Activated naive CD4-positive, alpha-beta T cell treated with anti-CD3 and anti-CD28 coated beads for 36 hours (primary cell): ENCODE data around the gene HLA-DRB5. TPM values are rescaled to one million over a fixed set of nuclear protein-coding genes. Genes with fewer than 3 reads are reported as not detected.
"Not testable (repeated sequence)": the region's sequence is repeated elsewhere in the genome, so short reads cannot be mapped to it uniquely, and the experiment has no call there.

ENCODE experiments used
- CTCF ChIA-PET: fragments of 350-600 bp; sonication (Branson Sonifier 250); formaldehyde crosslinking; loops from one replicate; lab custom pipeline; 2021; ENCODE audit warnings: antibody characterized with exemption; lab: Charles Lee
- DNase-seq: peaks from one replicate; pipeline ENCODE4 v3.0.0-alpha.2; 2020
- H3K27ac Mint-ChIP-seq: one replicate; pipeline ENCODE4 v1.8.0; 2021; ENCODE audit warnings: mild to moderate bottlenecking, mixed read lengths
- H3K27me3 Mint-ChIP-seq: one replicate; pipeline ENCODE4 v1.8.0; 2021; ENCODE audit warnings: low read depth, mixed read lengths
- H3K36me3 Mint-ChIP-seq: one replicate; pipeline ENCODE4 v1.8.0; 2021; ENCODE audit warnings: low read depth, mixed read lengths
- H3K4me1 Mint-ChIP-seq: one replicate; pipeline ENCODE4 v1.8.0; 2021; ENCODE audit warnings: low read depth, mixed read lengths
- H3K4me3 Mint-ChIP-seq: one replicate; pipeline ENCODE4 v1.8.0; 2021; ENCODE audit warnings: mild to moderate bottlenecking, moderate library complexity, mixed read lengths
- H3K9me3 Mint-ChIP-seq: one replicate; pipeline ENCODE4 v1.8.0; 2021; ENCODE audit warnings: mixed read lengths
- intact Hi-C: fragments of 100-400 bp; cut with micrococcal nuclease; formaldehyde crosslinking; loops from one replicate; pipeline ENCODE4 v1.15.1; 2023
- total RNA-seq, 2 experiments: library from RNA; stranded (reverse); gene quantifications; one replicate each; pipeline ENCODE4 v1.2.3, GENCODE V29; 2021

Gene HLA-DRB5
- total RNA-seq, 2 experiments from 2014 or later: 0.33 to 0.42 TPM

DNA sequence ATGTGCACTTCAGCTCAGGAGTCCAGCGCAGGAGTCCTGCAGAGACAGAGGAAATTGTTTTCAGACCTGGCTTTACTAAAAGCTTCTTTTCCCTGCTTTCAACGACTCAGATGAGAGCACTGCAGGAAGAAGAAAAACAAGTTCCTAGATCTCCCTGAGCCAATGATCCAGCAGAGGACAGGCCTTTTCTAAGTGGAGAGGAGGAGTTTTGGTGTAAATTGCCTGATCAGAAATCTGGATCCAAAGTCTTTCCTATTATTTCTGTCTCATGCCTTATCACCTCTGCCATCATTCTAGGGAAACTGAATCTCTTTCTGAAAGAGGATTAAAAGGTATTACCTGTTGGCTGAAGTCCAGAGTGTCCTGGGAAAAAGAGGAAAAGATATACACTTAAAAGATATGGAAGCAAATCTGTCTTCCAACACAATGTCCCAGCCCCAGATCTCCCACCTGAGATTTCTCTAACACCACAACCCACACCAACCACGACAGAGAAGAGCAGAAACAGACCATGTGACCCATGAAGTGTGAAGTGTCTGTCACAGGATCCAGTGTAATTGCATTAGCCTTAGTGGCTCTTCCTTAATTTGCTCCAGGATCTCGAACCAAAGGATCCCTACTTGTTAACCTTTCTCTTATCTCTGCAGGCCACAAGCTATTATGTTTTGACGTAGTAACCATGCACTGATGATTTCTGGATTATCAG lies 23.1 kb upstream of the HLA-DRB5 start:
- H3K36me3 Mint-ChIP-seq: no peaks in the 10 kb centered on the region
- H3K9me3 Mint-ChIP-seq: no peaks in the 10 kb centered on the region
- intact Hi-C loops: no loop called here
- H3K27me3 Mint-ChIP-seq: peaks cover 5% of the 10 kb centered on the region
- H3K4me3 Mint-ChIP-seq: no peak overlapping the region
- H3K27ac Mint-ChIP-seq: no peak overlapping the region
- CTCF ChIA-PET: no interaction called here
- H3K4me1 Mint-ChIP-seq: no peaks in the 10 kb centered on the region
- no peak for DNase-seq

DNA sequence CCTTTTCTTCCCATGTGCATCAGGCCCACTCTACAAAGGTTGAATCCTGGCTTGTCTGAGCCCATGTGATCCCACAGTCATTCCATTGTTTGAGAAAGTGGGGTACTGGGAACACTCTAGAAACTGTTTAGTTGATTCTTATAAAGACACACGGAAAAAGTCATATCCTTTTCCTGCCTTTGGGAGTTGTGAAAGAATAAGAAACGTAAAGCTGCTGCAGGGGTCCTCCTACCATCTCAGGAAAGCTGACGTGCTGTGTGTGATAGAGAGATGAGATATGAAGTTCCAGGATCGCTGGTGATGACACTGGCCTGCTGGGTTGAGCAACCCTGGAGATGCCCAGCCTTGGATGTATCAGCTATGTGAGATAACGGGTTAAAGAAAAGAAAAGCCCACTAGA lies 21.3 kb upstream of the HLA-DRB5 start:
- H3K4me3 Mint-ChIP-seq: no peak overlapping the region
- H3K36me3 Mint-ChIP-seq: no peaks in the 10 kb centered on the region
- CTCF ChIA-PET: no interaction called here
- no peak for DNase-seq
- no peaks in the 10 kb centered on the region for H3K4me1 Mint-ChIP-seq
- H3K9me3 Mint-ChIP-seq: no peaks in the 10 kb centered on the region
- intact Hi-C loops: no loop called here
- H3K27me3 Mint-ChIP-seq: peaks cover 3% of the 10 kb centered on the region
- no peak overlapping the region for H3K27ac Mint-ChIP-seq

DNA sequence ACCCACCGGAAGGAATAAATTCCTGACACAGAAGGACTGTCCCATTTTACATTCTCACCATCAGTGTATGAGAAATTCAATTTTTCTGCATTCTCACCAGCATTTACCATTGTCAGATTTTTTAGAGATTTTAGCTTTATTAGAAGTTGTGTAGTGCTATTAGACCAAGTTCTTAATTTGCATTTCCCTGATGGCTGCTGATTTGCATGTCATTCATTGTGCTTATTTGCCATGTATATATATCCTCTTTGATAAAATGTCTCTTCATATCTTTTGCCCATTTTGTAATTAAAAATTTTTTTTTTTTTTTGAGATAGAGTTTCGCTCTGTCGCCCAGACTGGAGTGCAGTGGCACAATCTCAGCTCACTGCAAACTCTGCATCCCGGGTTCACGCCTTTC lies 9.8 kb upstream of the HLA-DRB5 start:
- Mint-ChIP-seq H3K36me3 (no peaks in the 10 kb centered on the region), H3K9me3 (no peaks in the 10 kb centered on the region), H3K4me1 (no peaks in the 10 kb centered on the region), H3K27ac (no peak overlapping the region), H3K27me3 (no peaks in the 10 kb centered on the region), H3K4me3 (no peak overlapping the region)
- no peak for DNase-seq
- CTCF ChIA-PET: interaction anchor here (0.7 kb wide), 1 partner anchor 107 kb away, joined by 3 read pairs; no protein-coding TSS in a partner anchor
- intact Hi-C loops: no loop called here

DNA sequence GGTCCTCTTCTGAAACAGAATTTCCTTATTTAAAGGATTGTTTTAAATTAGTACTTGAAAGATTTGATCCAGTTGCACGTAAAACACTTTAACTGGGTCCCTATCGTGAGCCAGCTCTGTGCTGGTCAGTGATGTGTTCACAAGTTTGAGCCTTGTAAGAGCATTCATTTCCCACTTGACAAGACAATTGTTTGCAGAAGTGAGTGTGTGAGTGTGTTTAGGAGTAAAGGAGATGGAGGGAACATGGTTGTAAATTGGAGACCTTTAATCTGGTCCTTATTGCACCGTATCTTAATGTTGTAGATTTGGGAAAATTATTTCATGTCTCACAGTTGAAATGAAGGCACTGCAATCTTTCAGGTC lies 325 bp upstream of the HLA-DRB5 start:
- H3K9me3 Mint-ChIP-seq, H3K36me3 Mint-ChIP-seq, H3K27me3 Mint-ChIP-seq, H3K4me3 Mint-ChIP-seq, H3K4me1 Mint-ChIP-seq, CTCF ChIA-PET, intact Hi-C loops, DNase-seq, H3K27ac Mint-ChIP-seq: not testable (repeated sequence)

DNA sequence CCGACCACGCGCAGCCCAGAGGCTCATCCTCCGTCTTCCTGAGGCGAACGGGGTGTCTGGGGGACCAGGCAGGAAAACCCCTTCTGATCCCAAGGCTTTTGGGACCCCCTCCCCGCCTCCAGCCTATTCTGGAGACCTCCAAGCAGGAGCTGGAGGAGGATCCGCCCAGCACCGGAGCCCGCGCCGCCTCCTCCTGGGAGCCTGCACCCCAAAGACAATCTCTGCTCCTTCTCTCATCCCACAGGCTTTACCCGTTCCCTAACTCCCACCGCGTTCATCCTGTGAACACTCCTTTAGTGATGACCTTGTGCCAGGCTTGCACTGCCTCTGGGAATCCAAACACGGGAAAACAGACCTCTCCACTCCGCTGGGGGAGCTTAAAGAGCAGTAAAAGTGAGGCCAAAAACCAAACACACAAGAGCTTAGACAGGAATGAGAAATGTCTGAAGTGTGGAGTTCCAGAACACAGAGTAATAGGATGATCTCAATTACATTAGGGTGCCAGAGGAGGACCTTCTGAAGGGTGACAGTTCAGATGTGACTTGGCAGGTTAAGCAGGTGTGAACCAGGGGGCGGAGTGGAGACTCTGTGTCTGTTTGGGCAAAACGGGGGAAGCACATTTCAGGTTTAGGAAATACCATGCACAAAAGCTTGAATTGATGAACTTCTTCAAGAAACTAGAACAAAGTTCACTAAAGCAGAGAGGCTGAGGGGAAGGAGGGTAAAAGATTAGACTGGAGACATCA lies 7.6 kb downstream of the HLA-DRB5 start:
- intact Hi-C loops: loop anchor here (2.0 kb wide), 1 partner anchor 62 kb away; no protein-coding TSS in a partner anchor
- Mint-ChIP-seq H3K4me3 (no peak overlapping the region), H3K36me3 (no peaks in the 10 kb centered on the region), H3K27me3 (peaks cover 3% of the 10 kb centered on the region), H3K9me3 (no peaks in the 10 kb centered on the region), H3K27ac (no peak overlapping the region), H3K4me1 (no peaks in the 10 kb centered on the region)
- DNase-seq: no peak
- CTCF ChIA-PET: no interaction called here

DNA sequence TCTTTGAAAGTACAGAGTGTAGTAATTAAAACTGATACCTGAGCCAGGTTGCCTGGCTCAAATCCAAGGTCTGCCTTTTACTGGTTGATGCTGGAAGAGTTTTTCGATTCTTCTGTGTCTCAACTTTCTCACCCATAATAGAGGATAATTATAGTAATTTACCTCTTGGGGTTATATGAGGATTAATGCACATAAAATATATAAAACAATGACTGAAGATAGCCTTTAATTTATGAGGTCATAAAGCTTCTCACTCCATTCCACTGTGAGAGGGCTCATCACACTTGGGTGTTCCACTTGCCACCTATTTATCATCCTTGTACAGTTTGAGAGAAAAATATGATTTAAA lies 10.2 kb downstream of the HLA-DRB5 start:
- H3K9me3 Mint-ChIP-seq: no peaks in the 10 kb centered on the region
- CTCF ChIA-PET: no interaction called here
- DNase-seq: no peak
- intact Hi-C loops: no loop called here
- H3K4me1 Mint-ChIP-seq: no peaks in the 10 kb centered on the region
- H3K27ac Mint-ChIP-seq: no peak overlapping the region
- H3K4me3 Mint-ChIP-seq: no peak overlapping the region
- no peaks in the 10 kb centered on the region for H3K36me3 Mint-ChIP-seq
- H3K27me3 Mint-ChIP-seq: peaks cover 3% of the 10 kb centered on the region

DNA sequence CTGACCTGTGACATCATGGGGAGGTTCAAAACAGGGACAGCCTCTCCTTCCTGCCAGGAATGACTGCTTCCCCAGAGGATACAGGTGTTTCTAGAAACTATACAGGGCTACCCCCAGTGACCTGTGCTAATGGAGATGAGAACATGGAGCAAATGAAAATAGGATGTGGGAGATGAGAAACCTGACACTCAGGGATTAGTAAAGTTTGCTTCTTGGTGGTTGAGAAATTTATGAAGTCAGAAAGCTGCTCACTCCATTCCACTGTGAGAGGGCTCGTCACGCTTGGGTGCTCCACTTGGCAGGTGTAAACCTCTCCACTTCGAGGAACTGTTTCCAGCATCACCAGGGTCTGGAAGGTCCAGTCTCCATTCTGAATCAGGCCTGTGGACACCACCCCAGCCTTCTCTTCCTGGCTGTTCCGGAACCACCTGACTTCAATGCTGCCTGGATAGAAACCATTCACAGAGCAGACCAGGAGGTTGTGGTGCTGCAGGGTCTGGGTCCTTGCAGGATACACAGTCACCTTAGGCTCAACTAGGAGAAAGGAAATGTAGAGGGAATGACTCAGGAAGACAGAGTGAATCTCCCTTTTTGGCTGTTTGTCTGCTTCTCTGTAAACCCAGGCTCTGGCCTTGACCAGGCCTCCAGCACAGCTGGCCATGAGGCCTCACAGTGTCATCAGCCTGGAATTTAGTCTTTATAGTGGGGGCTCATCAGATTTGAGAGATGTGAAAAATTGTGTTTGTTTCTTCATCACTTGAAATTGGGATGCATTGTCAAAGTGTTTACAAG lies 10.8 kb downstream of the HLA-DRB5 start:
- Mint-ChIP-seq H3K9me3 (no peaks in the 10 kb centered on the region), H3K4me1 (no peaks in the 10 kb centered on the region), H3K36me3 (no peaks in the 10 kb centered on the region), H3K4me3 (no peak overlapping the region), H3K27ac (no peak overlapping the region), H3K27me3 (peaks cover under 1% of the 10 kb centered on the region)
- intact Hi-C loops: no loop called here
- CTCF ChIA-PET: no interaction called here
- DNase-seq: no peak

DNA sequence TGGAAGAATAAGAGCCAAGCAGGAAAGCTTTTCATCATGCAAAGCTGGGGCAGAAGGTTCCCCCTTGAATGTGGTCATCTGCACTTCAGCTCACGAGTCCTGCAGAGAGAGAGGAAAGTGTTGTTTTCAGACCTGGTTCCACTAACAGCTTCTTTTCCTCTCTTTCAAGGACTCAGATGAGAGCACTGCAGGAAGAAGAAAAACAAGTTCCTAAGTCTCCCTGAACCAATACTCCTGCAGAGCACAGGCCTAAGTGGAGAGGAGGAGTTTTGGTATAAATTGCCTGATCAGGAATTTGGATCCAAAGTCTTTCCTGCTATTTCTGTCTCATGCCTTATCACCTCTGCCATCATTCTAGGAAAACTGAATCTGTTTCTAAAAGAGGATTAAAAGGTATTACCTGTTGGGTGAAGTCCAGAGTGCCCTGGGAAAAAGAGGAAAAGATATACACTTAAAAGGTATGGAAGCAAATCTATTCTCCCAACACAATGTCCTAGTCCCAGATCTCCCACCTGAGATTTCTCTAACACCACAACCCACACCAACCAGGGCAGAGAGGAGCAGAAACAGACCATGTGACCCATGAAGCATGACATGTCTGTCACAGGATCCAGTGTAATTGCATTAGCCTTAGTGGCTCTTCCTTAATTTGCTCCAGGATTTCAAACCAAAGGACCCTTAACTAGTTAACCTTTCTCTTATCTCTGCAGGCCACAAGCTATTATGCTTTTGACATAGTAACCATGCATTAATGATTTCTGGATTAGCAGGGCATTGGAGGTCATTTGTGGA lies 12.2 kb downstream of the HLA-DRB5 start:
- Mint-ChIP-seq H3K4me1 (no peaks in the 10 kb centered on the region), H3K9me3 (no peaks in the 10 kb centered on the region), H3K36me3 (no peaks in the 10 kb centered on the region), H3K4me3 (no peak overlapping the region), H3K27me3 (no peaks in the 10 kb centered on the region), H3K27ac (no peak overlapping the region)
- intact Hi-C loops: no loop called here
- DNase-seq: no peak
- CTCF ChIA-PET: no interaction called here

DNA sequence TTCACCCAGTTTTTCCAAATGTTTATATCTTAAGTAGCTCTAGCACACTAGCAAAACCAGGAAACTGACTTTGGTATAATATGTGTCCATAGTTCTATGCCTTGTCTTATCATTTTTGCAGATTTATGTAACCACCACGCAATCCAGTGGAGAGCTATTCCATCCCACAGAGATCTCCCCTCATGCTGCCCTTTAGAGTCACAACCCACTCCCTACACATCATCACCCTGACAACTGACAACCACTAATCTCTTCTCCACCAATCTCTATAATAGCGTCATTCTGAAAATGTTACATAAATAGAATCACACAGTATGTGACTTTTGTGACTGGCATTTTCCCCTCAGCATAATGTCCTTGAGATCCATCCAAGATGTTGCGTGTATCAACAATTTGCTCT lies 29.1 kb downstream of the HLA-DRB5 start:
- Mint-ChIP-seq H3K27ac (no peak overlapping the region), H3K27me3 (no peaks in the 10 kb centered on the region), H3K36me3 (no peaks in the 10 kb centered on the region), H3K9me3 (no peaks in the 10 kb centered on the region), H3K4me3 (no peak overlapping the region), H3K4me1 (no peaks in the 10 kb centered on the region)
- DNase-seq: no peak
- intact Hi-C loops: no loop called here
- CTCF ChIA-PET: no interaction called here

DNA sequence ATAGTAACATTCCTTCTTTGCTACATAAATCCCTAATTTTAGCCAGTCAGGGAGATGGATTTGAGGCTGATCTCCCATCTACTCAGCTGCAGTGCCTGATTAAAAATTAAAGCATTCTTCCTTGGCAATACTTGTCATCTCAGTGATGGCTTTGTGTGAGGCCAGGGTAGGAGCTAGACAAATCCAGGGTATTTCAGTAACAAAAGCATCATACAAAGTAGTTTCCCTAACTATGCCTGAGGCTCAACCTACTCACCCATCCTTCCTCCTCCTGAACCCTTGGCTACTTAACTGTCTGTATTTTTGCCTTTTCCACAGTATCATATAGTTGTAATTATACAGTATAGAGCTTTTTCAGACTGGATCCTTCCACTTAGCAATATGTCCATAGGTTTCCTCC lies 37.7 kb downstream of the HLA-DRB5 start:
- H3K4me1 Mint-ChIP-seq: no peaks in the 10 kb centered on the region
- no peaks in the 10 kb centered on the region for H3K9me3 Mint-ChIP-seq
- no peak overlapping the region for H3K27ac Mint-ChIP-seq
- intact Hi-C loops: no loop called here
- no peaks in the 10 kb centered on the region for H3K27me3 Mint-ChIP-seq
- H3K36me3 Mint-ChIP-seq: no peaks in the 10 kb centered on the region
- no peak overlapping the region for H3K4me3 Mint-ChIP-seq
- CTCF ChIA-PET: no interaction called here
- DNase-seq: no peak

DNA sequence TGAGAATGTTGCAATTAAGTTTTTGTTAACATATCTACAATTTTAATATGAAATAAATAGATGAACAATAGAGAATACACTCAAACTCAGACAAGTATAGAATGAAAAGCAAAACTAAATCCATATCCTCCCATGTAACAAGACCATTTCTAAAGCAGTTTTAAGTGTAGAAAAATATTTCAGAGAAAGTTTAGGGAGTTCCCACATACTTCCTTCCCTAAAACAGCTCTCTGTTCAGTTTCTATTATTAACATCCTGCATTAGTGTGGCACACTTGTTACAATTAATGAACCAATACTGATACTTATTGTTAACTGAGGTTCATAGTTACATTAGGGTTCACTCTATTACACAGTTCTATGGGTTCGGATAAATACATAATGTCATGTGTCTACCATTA lies 38.4 kb downstream of the HLA-DRB5 start:
- Mint-ChIP-seq H3K4me3 (no peak overlapping the region), H3K36me3 (no peaks in the 10 kb centered on the region), H3K4me1 (no peaks in the 10 kb centered on the region), H3K27ac (no peak overlapping the region), H3K27me3 (no peaks in the 10 kb centered on the region), H3K9me3 (no peaks in the 10 kb centered on the region)
- intact Hi-C loops: no loop called here
- CTCF ChIA-PET: no interaction called here
- DNase-seq: no peak

DNA sequence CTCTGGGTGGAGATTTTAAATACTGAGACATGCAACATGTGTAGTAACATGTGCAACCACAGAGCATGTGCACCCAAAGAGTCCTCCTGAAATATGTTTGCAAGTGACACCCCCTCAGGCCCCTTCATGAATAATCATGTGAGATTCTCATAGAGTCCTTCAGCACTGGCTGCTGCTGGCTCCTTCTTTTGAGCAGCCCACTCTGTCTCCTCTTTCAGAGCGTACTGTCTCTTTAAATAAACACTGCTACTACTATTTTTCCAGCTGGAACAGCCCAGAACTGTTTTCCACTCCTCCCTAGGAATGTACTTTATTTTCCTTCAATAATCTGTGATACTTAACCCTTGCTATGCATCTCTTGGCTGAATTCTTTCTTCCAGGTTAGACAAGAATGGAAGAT lies 42.0 kb downstream of the HLA-DRB5 start:
- intact Hi-C loops: no loop called here
- no peak for DNase-seq
- Mint-ChIP-seq H3K27ac (no peak overlapping the region), H3K36me3 (no peaks in the 10 kb centered on the region), H3K9me3 (no peaks in the 10 kb centered on the region), H3K4me1 (no peaks in the 10 kb centered on the region), H3K4me3 (no peak overlapping the region), H3K27me3 (no peaks in the 10 kb centered on the region)
- CTCF ChIA-PET: no interaction called here
